Sigmoid colon (tissue), 3 donors: Measurements from ENCODE around the gene VEPH1.

ENCODE experiments used
- POLR2A ChIP-seq, 2 donors: fragments of 450-650 bp; IDR thresholded peaks; one replicate each; pipeline ENCODE4 v1.6.1; 2016; ENCODE audit warnings: antibody characterized with exemption in 2 of 2, mild to moderate bottlenecking in 2 of 2, moderate library complexity in 2 of 2
- TF ChIP-seq, protein P1 (sequence below), 4 experiments: fragments of 450-650 bp in 3 of 4; fragments of 200-600 bp in 1 of 4; IDR thresholded peaks; one replicate each; pipeline ENCODE4 v1.5.1; 2016 to 2019; ENCODE audit warnings: antibody characterized with exemption in 4 of 4, mild to moderate bottlenecking in 3 of 4, moderate library complexity in 2 of 4

- no peak for TF ChIP-seq POLR2A (IDR thresholded peaks at IDR 0.05)
- TF ChIP-seq, protein P1, sequence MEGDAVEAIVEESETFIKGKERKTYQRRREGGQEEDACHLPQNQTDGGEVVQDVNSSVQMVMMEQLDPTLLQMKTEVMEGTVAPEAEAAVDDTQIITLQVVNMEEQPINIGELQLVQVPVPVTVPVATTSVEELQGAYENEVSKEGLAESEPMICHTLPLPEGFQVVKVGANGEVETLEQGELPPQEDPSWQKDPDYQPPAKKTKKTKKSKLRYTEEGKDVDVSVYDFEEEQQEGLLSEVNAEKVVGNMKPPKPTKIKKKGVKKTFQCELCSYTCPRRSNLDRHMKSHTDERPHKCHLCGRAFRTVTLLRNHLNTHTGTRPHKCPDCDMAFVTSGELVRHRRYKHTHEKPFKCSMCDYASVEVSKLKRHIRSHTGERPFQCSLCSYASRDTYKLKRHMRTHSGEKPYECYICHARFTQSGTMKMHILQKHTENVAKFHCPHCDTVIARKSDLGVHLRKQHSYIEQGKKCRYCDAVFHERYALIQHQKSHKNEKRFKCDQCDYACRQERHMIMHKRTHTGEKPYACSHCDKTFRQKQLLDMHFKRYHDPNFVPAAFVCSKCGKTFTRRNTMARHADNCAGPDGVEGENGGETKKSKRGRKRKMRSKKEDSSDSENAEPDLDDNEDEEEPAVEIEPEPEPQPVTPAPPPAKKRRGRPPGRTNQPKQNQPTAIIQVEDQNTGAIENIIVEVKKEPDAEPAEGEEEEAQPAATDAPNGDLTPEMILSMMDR (IDR thresholded peaks at IDR 0.05), result no peak
Observed at GRCh38 chr3:157469561-157470294, 33.5 kb downstream of the VEPH1 start.
